Measurements from ENCODE around the gene CMIP. TPM values are rescaled to one million over a fixed set of nuclear protein-coding genes. Genes with fewer than 3 reads are reported as not detected.

The CMIP gene
- total RNA-seq, 4 donors from 2014 or later, result 14.5 to 24.6 (median 21.0) TPM

- H3K36me3 ChIP-seq, result no peaks in the 10 kb centered on the region
- intact Hi-C loops (cut with DNase I), result no loop called here
- no peak for DNase-seq (ENCODE audit: extremely low spot score)
- no peak for TF ChIP-seq POLR2AphosphoS5 (IDR thresholded peaks at IDR 0.05)
- TF ChIP-seq CTCF (IDR thresholded peaks at IDR 0.05), result no peak
- no peak for TF ChIP-seq EP300 (IDR thresholded peaks at IDR 0.05)
- no peak for TF ChIP-seq POLR2A (IDR thresholded peaks at IDR 0.05; ENCODE audit: low read depth)
- H3K27ac ChIP-seq (replicated peaks in 1 of 4), result no peak overlapping the region
- H3K4me1 ChIP-seq, result peaks cover 0 to 7% (median 4%) of the 10 kb centered on the region in 4 donors
- H3K4me3 ChIP-seq, result no peak overlapping the region
- WGBS, result 100% methylated on average over 1 of the region's 11 CpGs
- no peaks in the 10 kb centered on the region for H3K27me3 ChIP-seq
- H3K9me3 ChIP-seq, result no peaks in the 10 kb centered on the region
These were observed 28.9 kb upstream of the CMIP start for GRCh38 chr16:81415751-81416150.

- WGBS, result 79% methylated on average over 4 of the region's 8 CpGs
- Histone ChIP-seq H3K27me3 (no peaks in the 10 kb centered on the region), H3K4me1 (no peaks in the 10 kb centered on the region), H3K4me3 (no peak overlapping the region), H3K9me3 (no peaks in the 10 kb centered on the region), H3K27ac (replicated peaks in 1 of 4) (no peak overlapping the region), H3K36me3 (no peaks in the 10 kb centered on the region)
- no peak for DNase-seq (ENCODE audit: extremely low spot score)
- TF ChIP-seq POLR2AphosphoS5 (IDR thresholded peaks at IDR 0.05) (no peak), CTCF (IDR thresholded peaks at IDR 0.05) (no peak), EP300 (IDR thresholded peaks at IDR 0.05) (no peak), POLR2A (IDR thresholded peaks at IDR 0.05; ENCODE audit: low read depth) (no peak)
- intact Hi-C loops (cut with DNase I), result no loop called here
These were observed 27.9 kb upstream of the CMIP start for GRCh38 chr16:81416749-81417148.

GRCh38 chr16:81417210-81417609 lies 27.4 kb upstream of the CMIP start:
- H3K9me3 ChIP-seq, result no peaks in the 10 kb centered on the region
- no peaks in the 10 kb centered on the region for H3K36me3 ChIP-seq
- no peaks in the 10 kb centered on the region for H3K4me1 ChIP-seq
- 87% methylated on average over 5 of the region's 5 CpGs for WGBS
- H3K27ac ChIP-seq (replicated peaks in 1 of 4), result no peak overlapping the region
- H3K4me3 ChIP-seq, result no peak overlapping the region
- intact Hi-C loops (cut with DNase I), result no loop called here
- no peaks in the 10 kb centered on the region for H3K27me3 ChIP-seq
- TF ChIP-seq POLR2A (IDR thresholded peaks at IDR 0.05; ENCODE audit: low read depth) (no peak), EP300 (IDR thresholded peaks at IDR 0.05) (no peak)
- no peak for DNase-seq (ENCODE audit: extremely low spot score)

- Histone ChIP-seq H3K4me3 (no peak overlapping the region), H3K27ac (replicated peaks in 1 of 4) (no peak overlapping the region), H3K36me3 (no peaks in the 10 kb centered on the region), H3K4me1 (no peaks in the 10 kb centered on the region), H3K9me3 (no peaks in the 10 kb centered on the region), H3K27me3 (no peaks in the 10 kb centered on the region)
- no peak for DNase-seq (ENCODE audit: extremely low spot score)
- TF ChIP-seq POLR2AphosphoS5 (IDR thresholded peaks at IDR 0.05) (no peak), EP300 (IDR thresholded peaks at IDR 0.05) (no peak), CTCF (IDR thresholded peaks at IDR 0.05) (no peak)
- intact Hi-C loops (cut with DNase I), result no loop called here
- WGBS, result 92% methylated on average over 9 of the region's 9 CpGs
These were observed 24.8 kb upstream of the CMIP start for GRCh38 chr16:81419806-81420205.

GRCh38 chr16:81421126-81421525 lies 23.5 kb upstream of the CMIP start:
- DNase-seq (ENCODE audit: extremely low spot score), result no peak
- Histone ChIP-seq H3K36me3 (no peaks in the 10 kb centered on the region), H3K9me3 (no peaks in the 10 kb centered on the region), H3K27me3 (no peaks in the 10 kb centered on the region), H3K27ac (replicated peaks in 1 of 4) (no peak overlapping the region), H3K4me3 (no peak overlapping the region), H3K4me1 (no peaks in the 10 kb centered on the region)
- TF ChIP-seq POLR2A (IDR thresholded peaks at IDR 0.05; ENCODE audit: low read depth), result no peak
- TF ChIP-seq POLR2AphosphoS5 (IDR thresholded peaks at IDR 0.05), result no peak
- TF ChIP-seq EP300 (IDR thresholded peaks at IDR 0.05), result no peak
- no peak for TF ChIP-seq CTCF (IDR thresholded peaks at IDR 0.05)
- WGBS, result 98% methylated on average over 2 of the region's 2 CpGs
- intact Hi-C loops (cut with DNase I), result no loop called here

Data from esophagus muscularis mucosa (tissue), 4 donors.